HG02642 (cell line): Measurements from ENCODE around the gene DBF4.
"Not testable (repeated sequence)": the region's sequence is repeated elsewhere in the genome, so short reads cannot be mapped to it uniquely, and the experiment has no call there.

Source experiments
- ATAC-seq: cut with Tn5 transposase; IDR thresholded peaks from one replicate; pipeline ENCODE4 v1.9.1; 2021; ENCODE audit warnings: mild to moderate bottlenecking; ENCODE audit not compliant: unreplicated experiment, poor library complexity

DBF4 gene

GRCh38 chr7:87882151-87882937 is 6.1 kb downstream of the DBF4 start:
- no peak for ATAC-seq

- ATAC-seq = no peak
Observed at GRCh38 chr7:87885018-87885417, 8.7 kb downstream of the DBF4 start.

GRCh38 chr7:87886875-87887274 is 10.6 kb downstream of the DBF4 start:
- no peak for ATAC-seq

GRCh38 chr7:87895363-87895762 is 19.1 kb downstream of the DBF4 start:
- ATAC-seq = no peak

- no peak for ATAC-seq
Observed at GRCh38 chr7:87899255-87899654, 23.0 kb downstream of the DBF4 start.

GRCh38 chr7:87907136-87907906 is 31.0 kb downstream of the DBF4 start:
- ATAC-seq = not testable (repeated sequence)

- not testable (repeated sequence) for ATAC-seq
Observed at GRCh38 chr7:87908814-87909213, 32.5 kb downstream of the DBF4 start.

- ATAC-seq = no peak
Observed at GRCh38 chr7:87912121-87912520, 35.8 kb downstream of the DBF4 start.

GRCh38 chr7:87918740-87919139 is 42.4 kb downstream of the DBF4 start:
- no peak for ATAC-seq

- no peak for ATAC-seq
Observed at GRCh38 chr7:87919875-87920274, 43.6 kb downstream of the DBF4 start.

- ATAC-seq = no peak
Observed at GRCh38 chr7:87920578-87920977, 44.3 kb downstream of the DBF4 start.

GRCh38 chr7:87922759-87923395 is 46.6 kb downstream of the DBF4 start:
- not testable (repeated sequence) for ATAC-seq

- ATAC-seq = peak; percentile 99
Observed at GRCh38 chr7:87926581-87927461, 50.5 kb downstream of the DBF4 start.

- ATAC-seq = no peak
Observed at GRCh38 chr7:87933605-87933952, 57.3 kb downstream of the DBF4 start.

GRCh38 chr7:87933953-87934698 is 57.8 kb downstream of the DBF4 start, which contains the start of gene ADAM22:
Gene ADAM22 (plus strand): TSS chr7:87934251. CDS start chr7:87934466, 215 bp downstream.
- ATAC-seq = peak; percentile 99

- ATAC-seq = no peak
Observed at GRCh38 chr7:87934699-87935383, 58.5 kb downstream of the DBF4 start.

- ATAC-seq = no peak
Observed at GRCh38 chr7:87935384-87935706, 59.1 kb downstream of the DBF4 start.

GRCh38 chr7:87941138-87941537 is 64.8 kb downstream of the DBF4 start:
- ATAC-seq = no peak

GRCh38 chr7:87944547-87944946 is 68.3 kb downstream of the DBF4 start:
- no peak for ATAC-seq
